ENCODE measurements around the gene PTPN2. TPM values are rescaled to one million over a fixed set of nuclear protein-coding genes. Genes with fewer than 3 reads are reported as not detected.

The PTPN2 gene
- total RNA-seq, 1 donor from 2014 or later: 31.4 TPM

DNA sequence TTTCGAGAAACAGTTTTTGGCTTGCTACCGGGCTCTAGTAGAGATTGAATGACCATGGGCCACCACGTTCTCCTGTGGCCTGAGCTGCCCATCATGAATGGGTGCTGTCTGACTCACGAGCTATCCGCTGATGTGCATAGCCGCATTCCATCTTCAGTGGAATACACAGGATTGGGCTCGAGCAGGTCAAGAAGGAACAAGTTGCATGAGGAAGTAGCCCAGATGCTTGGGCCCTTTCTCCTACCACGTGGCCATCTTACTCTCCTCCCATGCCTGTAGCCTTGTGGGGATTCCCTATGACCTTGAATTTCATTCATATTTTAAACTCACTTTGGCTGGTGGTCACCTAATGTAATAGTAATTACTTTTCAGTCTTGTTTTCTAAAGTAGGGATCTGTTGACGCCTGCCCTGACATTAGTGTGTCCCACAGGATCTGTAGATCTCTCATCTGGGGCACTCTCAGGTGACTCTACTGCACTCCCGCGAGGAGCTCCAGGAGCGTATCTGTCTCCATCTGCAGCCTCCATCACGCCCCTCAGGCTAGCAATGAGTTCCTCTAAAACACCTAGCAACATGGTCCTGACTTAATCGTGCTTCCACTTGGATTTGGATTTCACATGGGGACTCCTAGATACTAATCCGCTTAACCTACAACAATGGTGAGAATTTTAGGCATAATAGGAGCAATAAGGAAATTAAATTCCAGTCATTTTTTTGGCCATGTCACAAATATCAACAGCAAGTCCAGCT, 113.4 kb downstream of the PTPN2 start:
- H3K27me3 Mint-ChIP-seq: no peaks in the 10 kb centered on the region

GRCh38 chr18:12769644-12770440, 114.2 kb downstream of the PTPN2 start:
- no peaks in the 10 kb centered on the region for H3K36me3 Mint-ChIP-seq
- no peak overlapping the region for H3K4me3 Mint-ChIP-seq
- no peaks in the 10 kb centered on the region for H3K27me3 Mint-ChIP-seq
- no peaks in the 10 kb centered on the region for H3K9me3 Mint-ChIP-seq
- no peak for DNase-seq (ENCODE audit: extremely low spot score, unreplicated experiment)
- no peak overlapping the region for H3K27ac Mint-ChIP-seq
- peaks cover 6% of the 10 kb centered on the region for H3K4me1 Mint-ChIP-seq (ENCODE audit: unreplicated experiment)
- no peak for TF ChIP-seq CTCF (conservative IDR thresholded peaks at IDR 0.05)

More for the DNA sequence above, 113.4 kb downstream of the PTPN2 start:
- peaks cover 6% of the 10 kb centered on the region for H3K4me1 Mint-ChIP-seq (ENCODE audit: unreplicated experiment)
- H3K4me3 Mint-ChIP-seq: no peak overlapping the region
- TF ChIP-seq CTCF (conservative IDR thresholded peaks at IDR 0.05): no peak
- no peaks in the 10 kb centered on the region for H3K36me3 Mint-ChIP-seq
- no peak overlapping the region for H3K27ac Mint-ChIP-seq
- H3K9me3 Mint-ChIP-seq: no peaks in the 10 kb centered on the region
- DNase-seq (ENCODE audit: extremely low spot score, unreplicated experiment): no peak

DNA sequence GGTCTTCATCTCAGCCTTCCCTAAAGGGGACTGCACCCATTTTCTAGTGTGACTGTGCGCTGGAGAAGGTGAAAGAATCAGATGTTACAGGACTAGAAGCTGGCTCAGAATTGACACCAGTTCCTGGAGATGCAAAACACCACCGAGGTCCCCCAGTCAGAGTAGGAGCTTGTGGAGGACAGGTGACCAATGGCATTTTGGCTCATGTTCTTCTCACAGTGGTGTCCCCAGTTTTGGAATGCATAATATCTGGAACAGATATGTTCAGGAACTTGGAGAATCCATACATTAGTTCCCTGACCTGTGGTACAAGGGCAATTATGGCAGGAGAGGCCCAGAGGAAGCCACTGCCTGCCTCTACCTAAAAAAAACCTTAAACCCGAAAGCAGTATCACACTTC, 114.9 kb downstream of the PTPN2 start:
- no peaks in the 10 kb centered on the region for H3K27me3 Mint-ChIP-seq
- no peak overlapping the region for H3K27ac Mint-ChIP-seq
- no peak for DNase-seq (ENCODE audit: extremely low spot score, unreplicated experiment)
- H3K4me3 Mint-ChIP-seq: no peak overlapping the region
- H3K36me3 Mint-ChIP-seq: no peaks in the 10 kb centered on the region
- no peak for TF ChIP-seq CTCF (conservative IDR thresholded peaks at IDR 0.05)
- peaks cover 6% of the 10 kb centered on the region for H3K4me1 Mint-ChIP-seq (ENCODE audit: unreplicated experiment)
- H3K9me3 Mint-ChIP-seq: no peaks in the 10 kb centered on the region

DNA sequence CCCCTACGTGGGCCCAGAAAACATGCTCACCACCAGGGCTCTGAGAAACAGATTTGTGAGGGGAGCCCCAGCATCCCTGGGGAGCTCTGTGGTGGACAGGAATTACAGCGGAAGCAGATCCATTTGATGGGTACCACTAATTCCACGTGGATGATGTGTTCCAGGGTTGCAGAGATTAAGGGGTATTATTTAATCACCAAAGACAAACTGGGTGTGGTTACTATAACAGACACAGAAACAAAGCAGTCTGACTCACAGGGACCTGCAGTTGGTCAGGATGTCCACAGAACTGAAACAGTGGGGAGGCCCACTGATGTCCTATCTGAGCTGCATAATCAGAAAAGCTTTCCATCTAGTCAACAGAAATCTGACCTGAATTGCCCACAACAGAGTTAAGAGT, 115.4 kb downstream of the PTPN2 start:
- H3K9me3 Mint-ChIP-seq: no peaks in the 10 kb centered on the region
- H3K4me1 Mint-ChIP-seq (ENCODE audit: unreplicated experiment): peaks cover 6% of the 10 kb centered on the region
- no peak for TF ChIP-seq CTCF (conservative IDR thresholded peaks at IDR 0.05)
- H3K27ac Mint-ChIP-seq: no peak overlapping the region
- H3K4me3 Mint-ChIP-seq: no peak overlapping the region
- DNase-seq (ENCODE audit: extremely low spot score, unreplicated experiment): no peak
- no peaks in the 10 kb centered on the region for H3K36me3 Mint-ChIP-seq
- no peaks in the 10 kb centered on the region for H3K27me3 Mint-ChIP-seq

GRCh38 chr18:12767580-12768155, 116.4 kb downstream of the PTPN2 start:
- Mint-ChIP-seq H3K27me3 (no peaks in the 10 kb centered on the region), H3K36me3 (no peaks in the 10 kb centered on the region), H3K4me1 (ENCODE audit: unreplicated experiment) (peaks cover 6% of the 10 kb centered on the region), H3K4me3 (no peak overlapping the region), H3K9me3 (no peaks in the 10 kb centered on the region), H3K27ac (no peak overlapping the region)
- no peak for TF ChIP-seq CTCF (conservative IDR thresholded peaks at IDR 0.05)
- no peak for DNase-seq (ENCODE audit: extremely low spot score, unreplicated experiment)
